CD14-positive monocyte (primary cell): Measurements from ENCODE around the gene CSNK1G3. TPM values are rescaled to one million over a fixed set of nuclear protein-coding genes. Genes with fewer than 3 reads are reported as not detected.

ENCODE experiments used
- DNase-seq, 3 donors: peaks; one replicate each; pipeline ENCODE4 v3.0.0-alpha.2; 2011 to 2022
- H2AFZ ChIP-seq: 2 replicates; pipeline ENCODE4 v1.6.0; 2012; ENCODE audit warnings: mild to moderate bottlenecking, low read depth, low read length, inconsistent platforms; ENCODE audit not compliant: insufficient read depth, poor library complexity, severe bottlenecking
- H3K27ac ChIP-seq, 2 donors: 1 replicate in 1 of 2; 2 replicates in 1 of 2; pipeline ENCODE4 v1.5.1; 2012 to 2013; ENCODE audit warnings: low read length in 2 of 2, control low read depth in 1 of 2, inconsistent platforms in 1 of 2, low read depth in 1 of 2, mild to moderate bottlenecking in 1 of 2
- H3K27me3 ChIP-seq, 2 donors: one replicate each; pipeline versions ENCODE4 v1.6.0 to v1.6.1; 2011 to 2013; ENCODE audit warnings: low read length in 2 of 2; ENCODE audit not compliant: control insufficient read depth in 2 of 2, insufficient read depth in 2 of 2
- H3K36me3 ChIP-seq, 2 donors: replicated peaks in 1 of 2; 1 replicate in 1 of 2; 2 replicates in 1 of 2; pipeline versions ENCODE4 v1.5.1 to v1.6.1; 2012 to 2013; ENCODE audit warnings: low read length in 2 of 2, control low read depth in 1 of 2, inconsistent platforms in 1 of 2, mild to moderate bottlenecking in 1 of 2; ENCODE audit not compliant: insufficient read depth in 2 of 2, control insufficient read depth in 1 of 2
- H3K4me1 ChIP-seq, 2 donors: 1 replicate in 1 of 2; 2 replicates in 1 of 2; pipeline versions ENCODE4 v1.5.1 to v1.6.1; 2012 to 2013; ENCODE audit warnings: low read length in 2 of 2, control low read depth in 1 of 2, inconsistent platforms in 1 of 2, mild to moderate bottlenecking in 1 of 2, moderate library complexity in 1 of 2; ENCODE audit not compliant: insufficient read depth in 2 of 2, control insufficient read depth in 1 of 2
- H3K4me2 ChIP-seq: replicated peaks from 2 replicates; pipeline ENCODE3; 2012; ENCODE audit warnings: low read length, moderate library complexity, mild to moderate bottlenecking; ENCODE audit not compliant: poor library complexity, severe bottlenecking; ENCODE audit errors: extremely low read depth
- H3K4me3 ChIP-seq, 3 experiments: fragments of 200-600 bp in 1 of 3; sonication (generic) in 1 of 3; replicated peaks in 1 of 3; 1 replicate in 2 of 3; 2 replicates in 1 of 3; pipeline ENCODE4 v1.5.1; 2011 to 2013; ENCODE audit warnings: low read length in 3 of 3, mild to moderate bottlenecking in 3 of 3, control low read depth in 2 of 3, low read depth in 2 of 3, inconsistent platforms in 1 of 3, moderate library complexity in 1 of 3
- H3K79me2 ChIP-seq: 2 replicates; pipeline ENCODE4 v1.6.0; 2012; ENCODE audit warnings: mild to moderate bottlenecking, control low read depth, inconsistent platforms, low read length, moderate library complexity; ENCODE audit not compliant: insufficient read depth
- H3K9ac ChIP-seq: 2 replicates; pipeline ENCODE4 v1.6.0; 2017; ENCODE audit warnings: low read length, mild to moderate bottlenecking; ENCODE audit not compliant: insufficient read depth, poor library complexity, severe bottlenecking
- H3K9me3 ChIP-seq, 2 donors: replicated peaks in 1 of 2; 1 replicate in 1 of 2; 2 replicates in 1 of 2; pipeline versions ENCODE4 v1.5.1 to v1.6.1; 2012 to 2013; ENCODE audit warnings: low read length in 2 of 2, control low read depth in 1 of 2; ENCODE audit not compliant: control insufficient read depth in 1 of 2, insufficient read depth in 1 of 2
- H4K20me1 ChIP-seq: 2 replicates; pipeline ENCODE4 v1.6.0; 2012; ENCODE audit warnings: mild to moderate bottlenecking, low read length, control low read depth, moderate library complexity; ENCODE audit not compliant: insufficient read depth
- H3K27ac Mint-ChIP-seq, 7 donors: one replicate each; pipeline ENCODE4 v1.8.0; 2020; ENCODE audit warnings: mild to moderate bottlenecking in 7 of 7, mixed read lengths in 7 of 7, moderate library complexity in 6 of 7, inconsistent platforms in 2 of 7
- H3K27me3 Mint-ChIP-seq, 3 donors: one replicate each; pipeline ENCODE4 v1.8.0; 2021 to 2022; ENCODE audit warnings: low read depth in 3 of 3, mild to moderate bottlenecking in 3 of 3, mixed read lengths in 3 of 3, moderate library complexity in 3 of 3, inconsistent platforms in 1 of 3
- H3K36me3 Mint-ChIP-seq, 2 donors: one replicate each; pipeline ENCODE4 v1.8.0; 2020; ENCODE audit warnings: mixed read lengths in 2 of 2, inconsistent platforms in 1 of 2, mild to moderate bottlenecking in 1 of 2
- H3K4me1 Mint-ChIP-seq: one replicate; pipeline ENCODE4 v1.8.0; 2020; ENCODE audit warnings: mild to moderate bottlenecking, mixed read lengths
- H3K4me3 Mint-ChIP-seq, 2 donors: one replicate each; pipeline ENCODE4 v1.8.0; 2020; ENCODE audit warnings: mild to moderate bottlenecking in 2 of 2, mixed read lengths in 2 of 2, moderate library complexity in 1 of 2
- H3K9me3 Mint-ChIP-seq, 7 donors: one replicate each; pipeline ENCODE4 v1.8.0; 2020 to 2022; ENCODE audit warnings: mixed read lengths in 7 of 7, mild to moderate bottlenecking in 6 of 7, moderate library complexity in 6 of 7, inconsistent platforms in 2 of 7
- CTCF ChIP-seq: fragments of 200-600 bp; IDR thresholded peaks from one replicate; pipeline ENCODE4 v1.8.0; 2022; ENCODE audit warnings: antibody characterized with exemption, mild to moderate bottlenecking
- WGBS: methylation state at CpG from one replicate; pipeline ENCODE4 v1.1.5; 2013; ENCODE audit warnings: missing lambda C conversion rate; ENCODE audit not compliant: insufficient coverage; 5-methylcytosine and 5-hydroxymethylcytosine counted together
- intact Hi-C, 2 donors: fragments of 100-400 bp; cut with micrococcal nuclease; formaldehyde crosslinking; loops; one replicate each; pipeline versions ENCODE4 v1.15.0 to v1.15.1; 2023
- polyA plus RNA-seq, 3 donors: library from polyadenylated mRNA; depleted of rRNA in 1 of 3; unstranded in 2 of 3; stranded (reverse) in 1 of 3; fragments of 300-500 nt in 2 of 3; fragments of >200 nt in 1 of 3; fragmentation: Illumina TruSeq in 2 of 3; gene quantifications; 1 replicate in 2 of 3; 2 replicates in 1 of 3; pipeline ENCODE4 v1.2.3, GENCODE V29; 2012 to 2021

CSNK1G3 gene
- polyA plus RNA-seq, 3 donors = 10.8 to 22.3 (median 17.1) TPM

- no peak overlapping the region for H3K27ac ChIP-seq
- Mint-ChIP-seq H3K4me1 (no peaks in the 10 kb centered on the region), H3K27me3 (peaks cover 2 to 5% (median 3%) of the 10 kb centered on the region in 3 donors), H3K4me3 (no peak overlapping the region), H3K9me3 (peaks cover 8 to 18% (median 11%) of the 10 kb centered on the region in 7 donors), H3K36me3 (no peaks in the 10 kb centered on the region), H3K27ac (no peak overlapping the region)
- DNase-seq = no peak
- WGBS = no CpG with 5 or more reads among the region's 3 CpGs
- no peak overlapping the region for H2AFZ ChIP-seq
- H3K79me2 ChIP-seq = no peaks in the 10 kb centered on the region
- no peaks in the 10 kb centered on the region for H3K36me3 ChIP-seq
- no peak overlapping the region for H3K4me3 ChIP-seq
- H4K20me1 ChIP-seq = no peaks in the 10 kb centered on the region
- intact Hi-C loops = no loop called here
- peaks cover 4 to 5% of the 10 kb centered on the region in 2 donors for H3K9me3 ChIP-seq
- no peaks in the 10 kb centered on the region for H3K4me1 ChIP-seq
- H3K4me2 ChIP-seq = no peak overlapping the region
- no peak for TF ChIP-seq CTCF
- no peak overlapping the region for H3K9ac ChIP-seq
- no peaks in the 10 kb centered on the region for H3K27me3 ChIP-seq
Measured at GRCh38 chr5:123471385-123471784, 40.6 kb upstream of the CSNK1G3 start.

GRCh38 chr5:123472150-123472924 is 39.6 kb upstream of the CSNK1G3 start:
- intact Hi-C loops = no loop called here
- no peak for DNase-seq
- Histone ChIP-seq H3K27ac (no peak overlapping the region), H3K4me2 (no peak overlapping the region), H3K79me2 (no peaks in the 10 kb centered on the region), H3K4me3 (no peak overlapping the region), H3K9ac (no peak overlapping the region), H4K20me1 (no peaks in the 10 kb centered on the region), H3K36me3 (no peaks in the 10 kb centered on the region), H3K9me3 (peaks cover 4 to 5% of the 10 kb centered on the region in 2 donors), H3K27me3 (no peaks in the 10 kb centered on the region), H3K4me1 (no peaks in the 10 kb centered on the region), H2AFZ (no peak overlapping the region)
- H3K4me3 Mint-ChIP-seq = no peak overlapping the region
- 100% methylated on average over 3 of the region's 8 CpGs for WGBS
- H3K27ac Mint-ChIP-seq = no peak overlapping the region
- H3K36me3 Mint-ChIP-seq = no peaks in the 10 kb centered on the region
- H3K9me3 Mint-ChIP-seq = peaks cover 5 to 14% (median 9%) of the 10 kb centered on the region in 7 donors
- TF ChIP-seq CTCF = no peak
- no peaks in the 10 kb centered on the region for H3K4me1 Mint-ChIP-seq
- H3K27me3 Mint-ChIP-seq = peaks cover 0 to 7% (median 3%) of the 10 kb centered on the region in 3 donors
